GM12891 (cell line): ENCODE measurements around the gene NXF3.
"Not testable (repeated sequence)": the region's sequence is repeated elsewhere in the genome, so short reads cannot be mapped to it uniquely, and the experiment has no call there.

Experiments
- POLR2A ChIP-seq: IDR thresholded peaks from 2 replicates; pipeline ENCODE4 v1.6.1; 2011; ENCODE audit warnings: low read depth, low read length, control low read depth
- POLR2AphosphoS5 ChIP-seq: IDR thresholded peaks from 2 replicates; pipeline ENCODE4 v1.6.1; 2011; ENCODE audit warnings: low read depth, low read length, control low read depth
- POU2F2 ChIP-seq: IDR thresholded peaks from 2 replicates; pipeline ENCODE4 v1.6.1; 2011; ENCODE audit warnings: low read depth, mild to moderate bottlenecking, control low read depth, low read length, moderate library complexity
- TAF1 ChIP-seq: IDR thresholded peaks from 2 replicates; pipeline ENCODE4 v1.6.1; 2011; ENCODE audit warnings: low read depth, low read length, control low read depth

DNA sequence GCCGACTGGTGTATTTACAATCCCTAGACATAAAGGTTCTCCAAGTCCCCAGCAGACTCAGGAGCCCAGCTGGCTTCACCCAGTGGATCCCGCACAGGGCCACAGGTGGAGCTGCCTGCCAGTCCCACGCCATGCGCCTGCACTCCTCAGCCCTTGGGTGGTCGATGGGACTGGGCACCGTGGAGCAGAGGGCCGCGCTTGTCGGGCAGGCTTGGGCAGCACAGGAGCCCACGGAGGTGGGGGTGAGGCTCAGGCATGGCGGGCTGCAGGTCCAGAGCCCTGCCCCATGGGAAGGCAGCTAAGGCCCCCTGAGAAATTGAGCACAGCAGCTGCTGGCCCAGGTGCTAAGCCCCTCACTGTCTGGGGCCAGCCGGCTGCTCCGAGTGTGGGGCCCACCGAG lies 24.0 kb upstream of the NXF3 start:
- TF ChIP-seq POLR2A, POU2F2, POLR2AphosphoS5, TAF1: not testable (repeated sequence)
